OCI-LY1 (cell line): Measurements from ENCODE around the gene MDN1.

Source experiments
- H2AFZ ChIP-seq: fragments of 200-600 bp; sonication (generic), shearing (Covaris generic); 2 replicates; pipeline ENCODE4 v1.6.0; 2014; ENCODE audit warnings: antibody characterized with exemption, mild to moderate bottlenecking, low read length
- H3F3A ChIP-seq: fragments of 200-600 bp; sonication (generic), shearing (Covaris generic); 2 replicates; pipeline ENCODE4 v1.6.0; 2014; ENCODE audit warnings: mild to moderate bottlenecking, antibody characterized with exemption, low read length, moderate library complexity; ENCODE audit not compliant: insufficient read depth
- H3K27ac ChIP-seq: fragments of 200-600 bp; sonication (generic); 2 replicates; pipeline ENCODE4 v1.5.1; 2014; ENCODE audit warnings: low read length, mixed run types, mild to moderate bottlenecking, low read depth; ENCODE audit not compliant: poor library complexity, severe bottlenecking
- H3K27me3 ChIP-seq: fragments of 200-600 bp; sonication (generic); 2 replicates; pipeline ENCODE4 v1.6.0; 2014; ENCODE audit warnings: antibody characterized with exemption, mild to moderate bottlenecking, low read length, moderate library complexity; ENCODE audit not compliant: insufficient read depth
- H3K36me3 ChIP-seq: fragments of 200-600 bp; sonication (generic); 2 replicates; pipeline ENCODE4 v1.6.1; 2014; ENCODE audit warnings: mild to moderate bottlenecking, antibody characterized with exemption, low read length, moderate library complexity, mixed read lengths; ENCODE audit not compliant: insufficient read depth
- H3K4me1 ChIP-seq: fragments of 200-600 bp; sonication (generic); 2 replicates; pipeline ENCODE4 v1.5.1; 2014; ENCODE audit warnings: mild to moderate bottlenecking, low read length, moderate library complexity; ENCODE audit not compliant: insufficient read depth, severe bottlenecking
- H3K4me2 ChIP-seq: fragments of 200-600 bp; sonication (generic), shearing (Covaris generic); 2 replicates; pipeline ENCODE4 v1.6.1; 2014; ENCODE audit warnings: low read length
- H3K4me3 ChIP-seq: fragments of 200-600 bp; sonication (generic); 2 replicates; pipeline ENCODE4 v1.5.1; 2014; ENCODE audit warnings: low read length, low read depth, mild to moderate bottlenecking, mixed read lengths; ENCODE audit not compliant: poor library complexity, severe bottlenecking
- H3K79me2 ChIP-seq: fragments of 200-600 bp; shearing (Covaris generic); 2 replicates; pipeline ENCODE4 v1.6.1; 2016; ENCODE audit warnings: mixed run types, low read length, mixed read lengths; ENCODE audit not compliant: insufficient read depth
- H3K9ac ChIP-seq: fragments of 200-600 bp; sonication (generic), shearing (Covaris generic); 2 replicates; pipeline ENCODE4 v1.6.1; 2014; ENCODE audit warnings: mild to moderate bottlenecking, low read length, mixed read lengths
- H3K9me2 ChIP-seq: fragments of 200-600 bp; sonication (generic), shearing (Covaris generic); 2 replicates; pipeline ENCODE4 v1.6.1; 2014; ENCODE audit warnings: low read depth, mild to moderate bottlenecking, low read length, mixed read lengths
- H3K9me3 ChIP-seq: fragments of 200-600 bp; shearing (Covaris generic); 2 replicates; pipeline ENCODE4 v1.6.1; 2014; ENCODE audit warnings: low read length, mixed read lengths
- H4K20me1 ChIP-seq: fragments of 200-600 bp; sonication (generic), shearing (Covaris generic); 2 replicates; pipeline ENCODE4 v1.6.0; 2016; ENCODE audit warnings: mild to moderate bottlenecking, low read length; ENCODE audit not compliant: insufficient read depth
- CTCF ChIP-seq: fragments of 200-600 bp; sonication (generic), shearing (Covaris generic); IDR thresholded peaks from 2 replicates; pipeline ENCODE4 v1.5.1; 2017; ENCODE audit warnings: mild to moderate bottlenecking, antibody characterized with exemption, low read length, moderate library complexity, mixed read lengths
- EZH2 ChIP-seq: fragments of 200-600 bp; sonication (generic), shearing (Covaris generic); IDR thresholded peaks from 2 replicates; pipeline ENCODE4 v1.8.0; 2017; ENCODE audit warnings: borderline replicate concordance, mixed run types, mild to moderate bottlenecking, antibody characterized with exemption, low read length, moderate library complexity, mixed read lengths

MDN1 gene

GRCh38 chr6:89862698-89863097 lies 43.1 kb upstream of the MDN1 start:
- Histone ChIP-seq H2AFZ (no peak overlapping the region), H3K27ac (no peak overlapping the region), H3K9me3 (no peaks in the 10 kb centered on the region), H3K4me1 (no peaks in the 10 kb centered on the region), H3K4me2 (no peak overlapping the region), H4K20me1 (no peaks in the 10 kb centered on the region), H3F3A (no peaks in the 10 kb centered on the region), H3K4me3 (no peak overlapping the region), H3K27me3 (no peaks in the 10 kb centered on the region), H3K9ac (no peak overlapping the region), H3K79me2 (no peaks in the 10 kb centered on the region), H3K9me2 (no peaks in the 10 kb centered on the region), H3K36me3 (peaks cover 92% of the 10 kb centered on the region)
- TF ChIP-seq CTCF (no peak), EZH2 (no peak)

- Histone ChIP-seq H3K4me3 (no peak overlapping the region), H3K27me3 (no peaks in the 10 kb centered on the region), H3K9ac (no peak overlapping the region), H3K36me3 (peaks cover 91% of the 10 kb centered on the region), H3F3A (no peaks in the 10 kb centered on the region), H3K9me3 (no peaks in the 10 kb centered on the region), H3K4me2 (no peak overlapping the region), H3K9me2 (no peaks in the 10 kb centered on the region), H3K27ac (no peak overlapping the region), H4K20me1 (no peaks in the 10 kb centered on the region), H3K79me2 (no peaks in the 10 kb centered on the region), H3K4me1 (no peaks in the 10 kb centered on the region), H2AFZ (no peak overlapping the region)
- TF ChIP-seq CTCF (no peak), EZH2 (no peak)
These were observed 42.7 kb upstream of the MDN1 start for GRCh38 chr6:89862273-89862672.

- no peaks in the 10 kb centered on the region for H3K27me3 ChIP-seq
- H3K9ac ChIP-seq = no peak overlapping the region
- no peak overlapping the region for H3K4me2 ChIP-seq
- H3K4me3 ChIP-seq = no peak overlapping the region
- no peaks in the 10 kb centered on the region for H4K20me1 ChIP-seq
- H3K27ac ChIP-seq = no peak overlapping the region
- no peaks in the 10 kb centered on the region for H3F3A ChIP-seq
- TF ChIP-seq EZH2 (no peak), CTCF (no peak)
- H3K4me1 ChIP-seq = no peaks in the 10 kb centered on the region
- H2AFZ ChIP-seq = no peak overlapping the region
- no peaks in the 10 kb centered on the region for H3K9me3 ChIP-seq
- H3K79me2 ChIP-seq = no peaks in the 10 kb centered on the region
- H3K9me2 ChIP-seq = no peaks in the 10 kb centered on the region
- H3K36me3 ChIP-seq = peaks cover 91% of the 10 kb centered on the region
These were observed 40.1 kb upstream of the MDN1 start for GRCh38 chr6:89859744-89860143.
